Epithelial cell of esophagus (primary cell): ENCODE measurements around the gene PILRA.
A peak's percentile ranks its signal among the peaks of the same experiment; 100 is the strongest.
"Not testable (repeated sequence)": the region's sequence is repeated elsewhere in the genome, so short reads cannot be mapped to it uniquely, and the experiment has no call there.

Experiments used
- DNase-seq: peaks from one replicate; pipeline ENCODE4 v3.0.0; 2010; ENCODE audit warnings: low read depth
- H3K4me3 ChIP-seq: 2 replicates; pipeline ENCODE4 v1.5.1; 2011; ENCODE audit warnings: mild to moderate bottlenecking, low read length, control low read depth
- TF ChIP-seq, protein P1 (sequence below): IDR thresholded peaks from 2 replicates; pipeline ENCODE4 v1.5.1; 2011; ENCODE audit warnings: low read depth, mild to moderate bottlenecking, low read length, control low read depth, inconsistent platforms; ENCODE audit not compliant: insufficient read depth; ENCODE audit errors: missing control alignments

Gene PILRA

DNA sequence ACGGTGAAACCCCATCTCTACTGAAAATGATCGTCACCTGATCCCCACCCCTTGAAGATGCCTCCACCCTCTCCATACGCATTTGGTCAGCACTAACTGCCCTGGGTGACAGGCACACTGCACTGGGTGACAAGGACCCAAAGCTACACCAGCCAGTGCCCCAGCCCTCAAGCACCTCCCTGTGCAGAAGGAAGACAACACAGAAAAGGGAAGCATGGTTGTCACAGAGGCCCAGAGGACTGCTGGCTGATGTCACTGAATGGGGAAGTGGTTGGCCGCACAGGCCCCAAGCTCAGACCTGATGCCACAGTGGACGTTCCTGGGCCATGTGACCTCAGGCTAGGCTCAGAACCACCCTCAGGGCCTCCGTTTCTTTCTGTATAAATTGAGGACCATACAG, 4.2 kb upstream of the PILRA start:
- TF ChIP-seq, protein P1, sequence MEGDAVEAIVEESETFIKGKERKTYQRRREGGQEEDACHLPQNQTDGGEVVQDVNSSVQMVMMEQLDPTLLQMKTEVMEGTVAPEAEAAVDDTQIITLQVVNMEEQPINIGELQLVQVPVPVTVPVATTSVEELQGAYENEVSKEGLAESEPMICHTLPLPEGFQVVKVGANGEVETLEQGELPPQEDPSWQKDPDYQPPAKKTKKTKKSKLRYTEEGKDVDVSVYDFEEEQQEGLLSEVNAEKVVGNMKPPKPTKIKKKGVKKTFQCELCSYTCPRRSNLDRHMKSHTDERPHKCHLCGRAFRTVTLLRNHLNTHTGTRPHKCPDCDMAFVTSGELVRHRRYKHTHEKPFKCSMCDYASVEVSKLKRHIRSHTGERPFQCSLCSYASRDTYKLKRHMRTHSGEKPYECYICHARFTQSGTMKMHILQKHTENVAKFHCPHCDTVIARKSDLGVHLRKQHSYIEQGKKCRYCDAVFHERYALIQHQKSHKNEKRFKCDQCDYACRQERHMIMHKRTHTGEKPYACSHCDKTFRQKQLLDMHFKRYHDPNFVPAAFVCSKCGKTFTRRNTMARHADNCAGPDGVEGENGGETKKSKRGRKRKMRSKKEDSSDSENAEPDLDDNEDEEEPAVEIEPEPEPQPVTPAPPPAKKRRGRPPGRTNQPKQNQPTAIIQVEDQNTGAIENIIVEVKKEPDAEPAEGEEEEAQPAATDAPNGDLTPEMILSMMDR, result no peak
- no peak overlapping the region for H3K4me3 ChIP-seq
- DNase-seq, result no peak

- no peak for DNase-seq
- TF ChIP-seq, protein P1, result no peak
- no peak overlapping the region for H3K4me3 ChIP-seq
Observed at GRCh38 chr7:100370303-100370702, 3.0 kb upstream of the PILRA start.

DNA sequence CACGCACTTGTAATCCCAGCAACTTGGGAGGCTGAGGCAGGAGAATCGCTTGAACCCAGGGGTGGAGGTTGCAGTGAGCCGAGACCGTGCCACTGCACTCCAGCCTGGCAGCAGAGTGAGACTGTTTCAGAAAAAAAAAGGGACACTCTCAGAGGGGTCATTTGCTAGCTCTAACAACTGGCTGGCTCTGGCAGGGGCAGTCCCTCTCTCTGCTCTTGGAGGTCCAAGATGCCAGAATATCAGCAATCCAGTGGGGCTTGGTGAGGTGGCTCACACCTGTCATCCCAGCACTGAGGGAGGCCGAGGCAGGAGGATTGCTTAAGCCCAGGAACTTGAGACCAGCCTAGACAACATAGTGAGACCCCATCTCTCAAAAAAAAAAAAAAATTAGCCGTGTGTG, 2.5 kb upstream of the PILRA start:
- TF ChIP-seq, protein P1, result no peak
- H3K4me3 ChIP-seq, result no peak overlapping the region
- no peak for DNase-seq

- TF ChIP-seq, protein P1, result no peak
- no peak overlapping the region for H3K4me3 ChIP-seq
- no peak for DNase-seq
Observed at GRCh38 chr7:100371561-100372171, 1.6 kb upstream of the PILRA start.

GRCh38 chr7:100372256-100372655, 1.0 kb upstream of the PILRA start:
- DNase-seq, result peak; percentile 66
- TF ChIP-seq, protein P1, result no peak

GRCh38 chr7:100372694-100373093, 593 bp upstream of the PILRA start:
- no peak overlapping the region for H3K4me3 ChIP-seq
- TF ChIP-seq, protein P1, result no peak
- no peak for DNase-seq

More at GRCh38 chr7:100372256-100372655, 1.0 kb upstream of the PILRA start:
- no peak overlapping the region for H3K4me3 ChIP-seq

DNA sequence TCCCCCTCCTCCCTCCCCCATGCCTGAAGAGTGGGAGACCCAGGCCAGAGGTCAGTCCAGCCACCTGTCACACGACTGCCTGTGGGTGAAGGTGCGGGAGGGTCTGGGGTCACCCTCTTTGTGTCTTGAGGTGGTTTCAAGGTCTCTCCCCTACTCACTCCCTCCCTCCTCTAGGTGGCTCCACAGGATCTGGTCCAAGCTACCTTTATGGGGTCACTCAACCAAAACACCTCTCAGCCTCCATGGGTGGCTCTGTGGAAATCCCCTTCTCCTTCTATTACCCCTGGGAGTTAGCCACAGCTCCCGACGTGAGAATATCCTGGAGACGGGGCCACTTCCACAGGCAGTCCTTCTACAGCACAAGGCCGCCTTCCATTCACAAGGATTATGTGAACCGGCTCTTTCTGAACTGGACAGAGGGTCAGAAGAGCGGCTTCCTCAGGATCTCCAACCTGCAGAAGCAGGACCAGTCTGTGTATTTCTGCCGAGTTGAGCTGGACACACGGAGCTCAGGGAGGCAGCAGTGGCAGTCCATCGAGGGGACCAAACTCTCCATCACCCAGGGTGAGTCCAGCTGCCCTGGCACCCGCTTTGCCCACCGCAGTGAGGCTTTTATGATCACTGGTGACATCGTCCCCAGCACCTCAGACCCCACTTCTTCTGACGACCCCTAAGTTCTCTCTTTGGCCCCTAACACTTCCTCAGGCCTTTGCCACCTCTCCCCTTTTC, 747 bp downstream of the PILRA start:
- not testable (repeated sequence) for DNase-seq, H3K4me3 ChIP-seq
